Mucosa of stomach (tissue), 1 donor: ENCODE results near the gene MGMT.

ENCODE experiments used
- H3K27me3 ChIP-seq: one replicate; pipeline ENCODE4 v1.7.0; 2013; ENCODE audit warnings: mild to moderate bottlenecking, low read length; ENCODE audit not compliant: control insufficient read depth, insufficient read depth
- H3K36me3 ChIP-seq: one replicate; pipeline ENCODE4 v1.7.0; 2013; ENCODE audit warnings: low read length; ENCODE audit not compliant: control insufficient read depth, insufficient read depth
- H3K4me1 ChIP-seq: one replicate; pipeline ENCODE4 v1.7.0; 2013; ENCODE audit warnings: mild to moderate bottlenecking, low read length; ENCODE audit not compliant: control insufficient read depth, insufficient read depth
- H3K4me3 ChIP-seq: one replicate; pipeline ENCODE4 v1.7.0; 2013; ENCODE audit warnings: low read length
- H3K9ac ChIP-seq: one replicate; pipeline ENCODE4 v1.7.0; 2013; ENCODE audit warnings: mild to moderate bottlenecking, low read length, moderate library complexity
- H3K9me3 ChIP-seq: one replicate; pipeline ENCODE4 v1.7.0; 2013; ENCODE audit warnings: mild to moderate bottlenecking, low read length, moderate library complexity; ENCODE audit not compliant: control insufficient read depth
- donor health status: Pancreatic carcinoma.

MGMT gene

DNA sequence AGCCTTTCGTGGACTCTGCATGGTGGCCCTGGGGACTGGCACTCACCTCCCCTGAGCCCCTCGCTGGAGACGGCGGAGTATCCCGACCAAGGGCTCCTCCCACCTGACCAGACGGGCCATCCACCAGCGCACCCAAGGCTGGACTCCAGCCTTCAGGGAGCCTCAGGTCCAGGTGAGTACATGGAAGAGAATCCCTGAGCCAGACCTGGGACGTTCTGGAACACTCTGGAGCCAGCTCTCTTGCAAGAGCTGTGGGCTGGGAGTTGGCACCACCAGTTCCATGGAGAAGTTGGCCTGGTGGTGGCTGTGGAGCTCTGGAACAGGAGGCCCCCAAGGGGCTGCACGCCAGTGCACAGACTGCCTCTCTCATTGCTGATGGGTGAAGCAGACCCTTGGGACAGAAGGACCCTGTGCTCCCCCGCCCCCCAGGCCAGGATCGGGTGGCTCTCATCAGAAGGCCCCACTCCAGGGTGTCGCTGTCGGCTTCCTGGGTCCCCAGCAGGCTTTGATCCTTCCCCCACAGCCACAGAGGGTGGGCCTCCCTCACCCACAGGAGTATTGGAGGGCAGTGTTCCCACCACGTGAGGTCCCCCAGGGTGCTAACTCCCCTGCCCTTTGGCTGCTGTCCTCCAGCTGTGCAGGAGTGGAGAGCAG, 307.2 kb downstream of the MGMT start:
- no peak overlapping the region for H3K9ac ChIP-seq
- H3K36me3 ChIP-seq: no peaks in the 10 kb centered on the region
- H3K27me3 ChIP-seq: no peaks in the 10 kb centered on the region
- no peaks in the 10 kb centered on the region for H3K4me1 ChIP-seq
- no peaks in the 10 kb centered on the region for H3K9me3 ChIP-seq
- no peak overlapping the region for H3K4me3 ChIP-seq

DNA sequence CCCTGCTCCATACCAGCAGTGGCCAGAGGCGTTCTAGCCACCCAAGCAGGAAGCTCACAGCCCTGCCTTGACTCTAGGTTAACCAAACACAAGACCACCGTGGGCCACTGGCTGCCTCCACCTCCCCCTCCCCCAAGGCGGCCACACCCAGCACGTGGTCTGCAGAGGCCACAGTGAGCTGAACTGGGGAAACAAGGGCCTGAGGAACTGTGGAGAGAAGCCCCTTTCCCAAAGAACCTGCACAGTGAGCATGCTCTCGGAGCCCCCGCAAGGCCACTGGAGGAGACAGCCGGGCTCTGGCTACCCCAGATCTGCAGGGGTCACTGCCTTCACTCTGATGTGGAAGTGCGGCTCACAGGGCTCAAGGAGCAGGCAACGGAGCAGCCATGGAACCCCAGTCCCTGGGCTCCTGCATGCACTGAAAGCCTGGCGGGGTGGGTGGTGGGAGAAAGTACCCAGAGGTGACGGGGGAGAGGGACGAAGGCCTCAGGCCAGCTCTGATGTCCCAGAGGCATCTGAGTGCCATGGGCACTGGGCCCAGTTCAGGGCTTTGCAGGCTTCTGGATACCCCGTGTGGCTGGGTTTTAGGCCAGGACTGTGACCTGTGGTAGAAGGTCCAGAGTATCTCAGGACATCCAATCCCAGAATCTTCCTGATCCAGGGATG, 307.8 kb downstream of the MGMT start:
- Histone ChIP-seq H3K9me3 (no peaks in the 10 kb centered on the region), H3K27me3 (no peaks in the 10 kb centered on the region), H3K36me3 (no peaks in the 10 kb centered on the region)

DNA sequence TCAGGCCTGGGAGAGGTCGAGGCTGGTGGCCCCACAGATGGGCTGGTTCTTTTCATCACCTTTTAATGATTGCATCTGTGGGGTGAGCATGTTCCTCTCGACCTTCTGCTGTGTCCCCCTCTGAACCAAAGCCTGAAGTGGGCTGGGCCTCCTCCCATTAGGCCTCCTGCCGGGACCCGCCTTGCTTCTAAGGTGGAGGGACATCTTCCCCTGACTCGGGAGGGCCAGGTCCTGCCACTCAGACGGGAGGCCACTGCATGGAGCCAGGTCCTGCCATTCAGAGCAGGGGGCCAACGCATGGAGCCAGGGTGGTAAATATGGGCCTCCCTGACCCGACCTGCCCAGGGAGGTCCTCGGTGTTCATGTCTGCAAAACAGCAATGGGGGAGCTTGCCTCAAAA, 308.6 kb downstream of the MGMT start:
- no peak overlapping the region for H3K9ac ChIP-seq
- no peaks in the 10 kb centered on the region for H3K36me3 ChIP-seq
- H3K27me3 ChIP-seq: no peaks in the 10 kb centered on the region
- no peaks in the 10 kb centered on the region for H3K4me1 ChIP-seq
- H3K9me3 ChIP-seq: no peaks in the 10 kb centered on the region
- H3K4me3 ChIP-seq: no peak overlapping the region

More for the DNA sequence above, 307.8 kb downstream of the MGMT start:
- no peaks in the 10 kb centered on the region for H3K4me1 ChIP-seq
- H3K4me3 ChIP-seq: no peak overlapping the region
- H3K9ac ChIP-seq: no peak overlapping the region

DNA sequence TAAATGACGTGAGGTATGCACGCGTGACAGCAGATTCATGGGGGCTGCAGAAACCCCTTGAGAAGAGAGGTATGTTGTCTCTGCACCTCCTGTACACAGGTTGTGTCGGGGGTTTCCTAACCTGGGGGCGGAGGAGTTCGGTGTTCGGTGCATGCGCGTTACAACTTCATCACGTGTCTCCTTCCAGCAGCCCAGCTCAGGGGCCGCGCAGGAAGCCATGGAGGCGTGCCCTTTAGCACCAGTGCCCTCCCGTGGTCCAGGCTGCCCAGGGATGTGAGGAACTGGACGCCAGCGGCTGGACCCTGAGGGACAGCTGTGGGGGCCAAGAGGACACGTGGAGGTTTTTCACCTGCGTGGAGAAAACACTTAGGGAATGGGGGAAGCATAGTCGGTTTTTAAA, 310.6 kb downstream of the MGMT start:
- Histone ChIP-seq H3K9ac (no peak overlapping the region), H3K4me1 (no peaks in the 10 kb centered on the region), H3K36me3 (no peaks in the 10 kb centered on the region), H3K4me3 (no peak overlapping the region), H3K9me3 (no peaks in the 10 kb centered on the region), H3K27me3 (no peaks in the 10 kb centered on the region)

DNA sequence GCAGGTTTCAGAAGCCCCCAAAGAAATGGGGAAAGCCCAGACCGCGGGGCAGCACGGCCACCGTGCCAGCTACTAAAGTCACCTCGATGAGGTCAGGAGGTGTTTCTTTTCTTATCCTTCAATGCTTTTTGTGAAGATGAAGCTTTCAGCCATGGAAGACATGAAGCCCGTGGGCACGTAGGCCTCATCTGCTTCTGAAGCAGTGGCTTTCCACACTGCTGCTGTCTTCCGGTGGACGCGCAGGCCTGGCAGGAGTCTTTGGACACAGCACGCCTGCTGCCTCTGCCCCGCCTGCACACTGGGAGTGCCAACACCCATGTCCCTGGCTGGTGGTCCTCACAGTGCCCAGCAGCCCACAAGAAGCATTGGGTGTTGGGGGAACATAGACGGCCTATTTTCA, 311.5 kb downstream of the MGMT start:
- Histone ChIP-seq H3K9me3 (no peaks in the 10 kb centered on the region), H3K27me3 (no peaks in the 10 kb centered on the region), H3K36me3 (no peaks in the 10 kb centered on the region), H3K9ac (no peak overlapping the region), H3K4me3 (no peak overlapping the region), H3K4me1 (no peaks in the 10 kb centered on the region)

DNA sequence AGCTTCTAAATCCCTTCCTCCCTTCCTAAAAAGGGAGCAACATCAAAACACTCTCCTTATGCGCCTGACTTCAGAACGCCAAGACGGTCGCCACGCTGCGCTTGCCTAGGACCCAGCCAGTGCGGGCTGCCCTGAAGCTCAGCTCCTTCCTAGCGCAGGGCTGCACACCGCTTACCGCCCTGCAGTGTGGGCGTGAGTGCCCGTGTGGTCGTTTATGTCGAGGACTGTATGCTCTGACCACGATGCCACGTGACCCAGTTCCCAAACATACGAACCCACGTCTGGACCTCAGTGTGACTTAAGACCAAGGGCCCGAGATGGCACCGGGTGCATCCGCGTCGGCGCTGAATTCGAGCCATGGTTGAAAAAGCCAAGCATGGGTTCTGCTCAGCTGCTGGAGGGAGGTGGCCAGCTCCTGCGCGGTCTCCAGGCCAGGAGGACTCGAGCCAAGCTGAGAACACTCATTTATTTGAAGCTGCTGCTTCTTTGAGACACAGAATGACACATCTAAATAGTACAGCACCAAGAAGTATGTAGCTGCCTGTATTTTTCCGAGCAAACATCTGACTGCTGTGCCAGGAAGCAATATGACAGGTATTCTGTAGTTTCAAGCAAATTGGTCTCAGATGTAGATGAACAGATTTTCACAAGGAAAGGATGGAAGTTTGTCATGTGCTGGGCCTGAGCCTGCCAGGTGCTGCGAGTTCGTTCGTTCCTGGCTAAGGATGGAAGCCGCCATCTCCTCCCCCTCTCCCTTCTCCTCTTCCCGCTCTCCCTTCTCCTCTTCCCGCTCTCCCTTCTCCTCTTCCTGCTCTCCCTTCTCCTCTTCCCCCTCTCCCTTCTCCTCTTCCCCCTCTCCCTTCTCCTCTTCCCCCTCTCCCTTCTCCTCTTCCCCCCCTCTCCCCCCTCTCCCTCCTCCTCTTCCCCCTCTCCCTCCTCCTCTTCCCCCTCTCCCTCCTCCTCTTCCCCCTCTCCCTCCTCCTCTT, 312.4 kb downstream of the MGMT start:
- H3K36me3 ChIP-seq: no peaks in the 10 kb centered on the region
- no peak overlapping the region for H3K9ac ChIP-seq

DNA sequence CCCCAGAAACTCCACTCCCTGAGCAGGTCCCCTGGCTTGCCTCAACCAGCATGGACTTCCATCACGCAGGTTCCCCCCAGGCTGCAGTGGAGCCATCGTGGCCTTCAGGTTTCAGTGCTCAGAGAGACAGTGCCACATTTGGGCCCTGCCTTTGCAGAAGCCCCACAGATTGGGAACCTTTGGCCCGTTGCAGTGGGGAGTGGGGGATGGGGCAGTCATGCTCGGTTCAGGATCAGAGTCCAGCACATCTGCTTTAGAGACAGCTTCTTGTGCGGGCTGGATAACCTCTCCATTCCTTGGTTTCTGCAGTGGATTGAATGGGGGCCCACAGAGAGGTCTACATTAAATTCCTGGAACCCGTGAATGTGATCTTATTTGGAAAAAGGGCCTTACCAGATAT, 313.2 kb downstream of the MGMT start:
- Histone ChIP-seq H3K27me3 (no peaks in the 10 kb centered on the region), H3K4me1 (no peaks in the 10 kb centered on the region), H3K9ac (no peak overlapping the region), H3K4me3 (no peak overlapping the region), H3K9me3 (no peaks in the 10 kb centered on the region), H3K36me3 (no peaks in the 10 kb centered on the region)

More for the DNA sequence above, 312.4 kb downstream of the MGMT start:
- Histone ChIP-seq H3K4me3 (no peak overlapping the region), H3K4me1 (no peaks in the 10 kb centered on the region), H3K27me3 (no peaks in the 10 kb centered on the region), H3K9me3 (no peaks in the 10 kb centered on the region)

DNA sequence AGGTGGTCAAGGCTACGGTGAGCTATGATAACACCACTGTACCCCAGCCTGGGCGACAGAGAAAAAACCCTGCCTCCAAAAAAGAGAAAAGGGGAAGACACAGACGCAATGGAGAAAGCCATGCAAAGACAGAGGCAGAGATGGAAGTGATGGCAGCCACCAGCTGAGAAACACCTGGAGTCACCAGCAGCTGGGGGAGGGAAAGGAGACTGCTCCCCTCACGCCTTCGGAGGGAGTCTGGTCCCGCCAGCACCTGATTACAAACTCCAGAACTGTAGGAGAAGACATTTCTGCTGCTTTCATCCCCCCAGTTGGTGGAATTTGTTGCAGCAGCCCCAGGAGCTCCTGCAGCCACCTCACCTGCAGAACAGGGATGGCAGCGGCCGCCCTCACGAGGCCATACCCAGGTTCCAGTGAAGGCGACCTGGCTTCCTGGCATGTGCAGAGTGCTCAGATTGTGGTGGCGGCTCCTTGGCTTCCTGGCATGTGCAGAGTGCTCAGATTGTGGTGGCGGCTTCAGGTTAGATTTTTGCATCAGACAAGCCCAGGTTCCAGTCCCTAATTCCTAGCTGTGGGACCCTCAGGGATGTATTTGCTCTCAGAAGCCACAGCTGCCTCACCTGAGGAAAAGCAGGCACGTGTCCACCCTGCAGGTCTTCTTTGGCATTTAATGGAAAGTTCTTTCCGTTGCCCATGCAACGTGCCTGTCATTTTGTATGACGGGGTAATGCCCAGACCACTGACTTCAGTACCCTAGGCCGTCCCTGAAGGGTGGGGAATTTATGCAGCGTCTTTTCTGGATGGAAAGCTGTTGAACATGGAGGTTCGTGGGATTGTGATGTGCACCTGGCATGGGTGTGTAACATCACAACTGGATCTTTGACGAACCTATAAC, 314.1 kb downstream of the MGMT start:
- Histone ChIP-seq H3K4me1 (no peaks in the 10 kb centered on the region), H3K36me3 (no peaks in the 10 kb centered on the region), H3K4me3 (no peak overlapping the region), H3K27me3 (no peaks in the 10 kb centered on the region), H3K9me3 (no peaks in the 10 kb centered on the region), H3K9ac (no peak overlapping the region)

DNA sequence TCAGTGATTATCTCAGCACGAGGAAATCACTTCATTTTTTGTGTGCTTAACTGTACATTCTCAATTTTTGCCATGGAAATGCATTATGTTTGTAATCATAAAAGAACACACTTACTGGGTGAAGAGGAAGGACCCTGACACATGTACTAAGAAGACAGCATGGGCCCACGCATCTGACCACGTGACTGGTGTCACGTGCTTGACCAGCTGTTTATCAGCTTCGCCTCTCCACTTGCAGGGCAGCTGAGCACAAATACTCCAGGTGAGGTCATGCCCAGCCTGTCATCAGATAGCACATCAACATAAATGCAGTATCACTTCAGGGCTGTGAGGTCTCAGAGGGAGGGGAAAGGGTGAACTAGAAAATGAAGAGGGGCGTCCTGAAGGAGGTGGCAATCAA, 317.2 kb downstream of the MGMT start:
- Histone ChIP-seq H3K9me3 (no peaks in the 10 kb centered on the region), H3K27me3 (no peaks in the 10 kb centered on the region), H3K4me3 (no peak overlapping the region), H3K36me3 (no peaks in the 10 kb centered on the region), H3K4me1 (no peaks in the 10 kb centered on the region), H3K9ac (no peak overlapping the region)

DNA sequence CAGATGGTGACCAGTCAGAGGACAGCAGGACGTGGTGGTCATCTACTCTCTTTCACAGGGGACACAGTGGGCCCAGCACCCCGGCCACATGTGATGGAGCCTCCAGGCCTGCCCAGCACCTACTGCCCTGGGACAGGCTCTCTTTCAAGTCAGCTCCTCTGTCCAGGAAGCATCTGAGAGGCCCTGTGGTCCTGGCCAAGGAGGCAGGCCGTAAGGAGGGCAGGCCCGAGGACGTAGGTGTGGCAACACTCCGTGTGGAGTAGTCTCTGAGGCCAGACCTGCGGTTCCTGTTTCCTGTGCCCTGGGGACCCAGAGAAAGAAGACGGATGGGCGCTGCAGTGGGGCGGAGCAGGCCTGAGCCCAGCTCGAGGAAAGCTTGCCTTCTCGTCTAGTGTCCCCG, 317.9 kb downstream of the MGMT start:
- H3K9me3 ChIP-seq: no peaks in the 10 kb centered on the region

DNA sequence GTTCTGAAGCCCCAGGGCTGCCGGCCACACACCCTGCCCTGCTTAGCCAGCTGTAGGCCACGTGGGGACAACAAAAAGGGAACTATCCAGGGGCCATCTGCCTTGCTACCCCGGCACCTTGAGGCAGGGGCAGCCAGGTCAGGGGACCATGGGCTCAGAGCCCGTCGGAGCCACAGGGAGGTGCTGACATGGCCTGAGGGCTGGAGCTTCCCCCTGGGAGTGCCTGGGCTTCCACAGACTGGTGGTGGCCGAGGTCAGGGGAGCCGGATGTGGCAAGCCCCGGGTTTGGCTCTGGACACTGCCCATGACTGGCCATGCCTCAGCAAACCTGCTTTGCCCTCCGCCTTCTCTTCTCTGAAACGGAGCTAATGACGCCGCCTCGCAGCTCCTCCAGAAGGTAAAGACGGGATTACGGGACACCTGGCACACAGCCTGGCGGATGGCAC, 318.5 kb downstream of the MGMT start:
- no peak overlapping the region for H3K9ac ChIP-seq
- no peaks in the 10 kb centered on the region for H3K4me1 ChIP-seq
- H3K27me3 ChIP-seq: no peaks in the 10 kb centered on the region
- H3K4me3 ChIP-seq: no peak overlapping the region
- H3K36me3 ChIP-seq: no peaks in the 10 kb centered on the region
- no peaks in the 10 kb centered on the region for H3K9me3 ChIP-seq

More for the DNA sequence above, 317.9 kb downstream of the MGMT start:
- Histone ChIP-seq H3K4me1 (no peaks in the 10 kb centered on the region), H3K4me3 (no peak overlapping the region), H3K9ac (no peak overlapping the region), H3K27me3 (no peaks in the 10 kb centered on the region), H3K36me3 (no peaks in the 10 kb centered on the region)
